Jurkat, Clone E6-1 (cell line): ENCODE data around the gene SESN3.
A peak's percentile ranks its signal among the peaks of the same experiment; 100 is the strongest.
"Not testable (repeated sequence)": the region's sequence is repeated elsewhere in the genome, so short reads cannot be mapped to it uniquely, and the experiment has no call there.

ENCODE experiments used
- DNase-seq: peaks from one replicate; pipeline ENCODE4 v3.0.0-alpha.2; 2011; ENCODE audit warnings: low read depth, low spot score
- H3K4me3 ChIP-seq: 2 replicates; pipeline ENCODE4 v1.5.1; 2011; ENCODE audit warnings: mild to moderate bottlenecking, low read length, control low read depth, moderate library complexity

SESN3 gene

DNA sequence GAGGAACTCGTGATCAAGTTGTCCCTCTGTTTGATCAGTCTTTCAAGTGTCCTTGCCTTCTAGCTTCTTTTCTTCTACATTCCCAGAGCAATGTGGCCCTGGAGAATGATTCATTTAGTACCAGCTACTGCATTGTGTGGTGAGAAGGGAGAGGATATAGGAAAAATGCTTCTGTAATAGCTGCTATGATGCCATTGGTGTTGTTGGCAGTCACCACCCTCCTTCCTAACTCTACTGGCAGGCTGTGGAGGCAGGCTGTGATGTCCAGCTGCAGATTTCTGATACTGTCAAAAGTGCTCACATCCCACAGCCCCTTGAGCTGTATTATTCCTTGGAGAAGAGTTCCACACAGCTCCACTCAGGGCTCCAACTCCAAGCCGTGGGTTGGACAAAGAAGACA, 88.6 kb downstream of the SESN3 start:
- no peak for DNase-seq
- H3K4me3 ChIP-seq, result no peak overlapping the region

DNA sequence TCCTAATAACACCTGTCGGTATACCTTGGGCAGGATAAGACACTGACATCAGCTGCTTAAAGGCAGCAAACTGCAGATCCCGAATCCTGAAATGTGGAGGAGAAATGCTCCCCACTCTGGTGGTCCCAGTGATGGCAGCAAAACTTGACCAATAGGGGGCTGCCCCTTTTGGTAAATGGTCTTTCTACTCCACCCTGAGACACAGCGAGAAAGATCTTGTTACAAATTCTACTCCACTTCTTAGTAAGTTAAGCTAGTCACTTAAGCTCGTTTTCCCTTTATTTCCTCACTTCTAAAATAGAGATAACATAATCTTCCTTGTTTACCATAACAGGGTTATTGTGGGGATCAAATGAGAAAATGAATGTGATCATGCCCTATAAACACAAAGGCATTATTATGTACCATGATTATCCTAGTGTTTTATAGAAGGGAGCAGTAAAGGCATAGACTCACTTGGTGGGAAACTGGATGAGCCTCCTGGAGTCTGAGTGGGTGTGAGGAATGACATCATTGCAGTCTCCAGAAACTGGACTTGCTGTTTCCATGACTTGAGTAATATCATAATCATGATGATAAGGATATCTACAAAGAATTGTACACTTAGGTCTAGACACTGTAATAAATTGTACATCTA, 90.5 kb downstream of the SESN3 start:
- DNase-seq, result no peak
- no peak overlapping the region for H3K4me3 ChIP-seq

DNA sequence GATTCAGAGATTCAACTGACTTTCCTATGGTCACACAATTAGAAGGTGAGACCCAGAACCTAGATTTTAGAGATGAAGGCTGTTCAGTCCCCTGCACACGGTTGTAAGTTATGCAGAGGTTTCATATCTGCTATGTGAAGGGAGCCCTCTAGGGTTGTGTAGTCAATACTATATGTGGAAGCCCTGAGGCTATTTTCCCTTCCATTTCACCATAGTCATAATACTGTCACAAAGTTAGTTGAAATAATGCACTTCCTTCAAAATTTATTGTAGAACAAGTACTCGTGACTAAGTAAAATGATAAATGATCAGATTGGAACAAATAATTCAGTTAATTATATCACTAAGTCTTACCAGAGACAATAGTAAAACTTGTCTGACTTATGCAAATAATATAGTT, 92.6 kb downstream of the SESN3 start:
- no peak overlapping the region for H3K4me3 ChIP-seq
- DNase-seq, result no peak

DNA sequence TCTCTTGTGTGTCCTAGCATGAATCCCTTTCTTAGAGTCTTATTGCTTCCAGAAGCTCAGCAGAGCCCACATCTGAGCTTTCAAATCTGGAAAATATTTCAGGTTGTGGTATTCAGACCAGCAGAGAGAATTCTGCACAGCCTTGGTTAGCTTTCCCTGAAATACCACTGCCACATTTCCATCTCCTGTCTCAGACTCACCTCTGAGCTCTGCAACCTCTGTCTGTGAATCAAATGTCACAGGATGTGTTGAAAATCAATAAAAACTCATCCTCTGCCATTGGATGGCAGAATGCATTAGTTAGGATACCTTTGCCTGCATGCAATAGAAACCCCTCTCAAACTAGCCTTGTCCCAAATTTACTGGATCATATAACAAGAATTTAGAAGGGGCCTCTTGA, 93.7 kb downstream of the SESN3 start:
- no peak for DNase-seq
- no peak overlapping the region for H3K4me3 ChIP-seq

DNA sequence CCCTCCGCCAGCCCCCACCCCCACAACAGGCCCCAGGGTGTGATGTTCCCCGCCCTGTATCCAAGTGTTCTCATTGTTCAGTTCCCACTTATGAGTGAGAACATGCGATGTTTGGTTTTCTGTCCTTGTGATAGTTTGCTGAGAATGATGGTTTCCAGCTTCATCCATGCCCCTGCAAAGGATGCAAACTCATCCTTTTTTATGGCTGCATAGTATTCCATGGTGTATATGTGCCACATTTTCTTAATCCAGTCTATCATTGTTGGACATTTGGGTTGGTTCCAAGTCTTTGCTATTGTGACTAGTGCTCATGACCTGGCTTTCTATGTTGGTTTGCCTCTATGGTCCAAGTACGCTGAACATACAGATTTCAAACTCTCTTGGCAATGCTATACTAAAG, 94.3 kb downstream of the SESN3 start:
- DNase-seq, H3K4me3 ChIP-seq: not testable (repeated sequence)

DNA sequence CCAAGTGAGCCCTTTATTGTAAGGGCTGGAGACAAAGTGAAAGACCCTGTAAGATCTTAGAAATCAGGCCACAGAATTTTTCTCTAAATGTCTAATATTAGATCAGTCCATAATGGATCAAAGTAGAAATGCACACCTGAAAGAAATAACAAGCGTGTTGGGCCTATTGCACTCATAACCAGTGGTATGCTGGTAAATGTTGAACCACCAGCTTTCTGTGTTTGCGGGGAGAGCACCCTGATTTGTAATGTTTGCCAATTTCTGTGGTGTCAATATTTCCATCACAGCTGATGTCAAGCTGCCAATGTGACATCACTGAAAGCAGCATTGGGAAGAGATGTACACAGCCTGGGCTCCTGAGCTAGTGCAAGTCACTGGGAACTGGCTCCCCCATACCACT, 95.1 kb downstream of the SESN3 start:
- H3K4me3 ChIP-seq, result no peak overlapping the region
- no peak for DNase-seq

DNA sequence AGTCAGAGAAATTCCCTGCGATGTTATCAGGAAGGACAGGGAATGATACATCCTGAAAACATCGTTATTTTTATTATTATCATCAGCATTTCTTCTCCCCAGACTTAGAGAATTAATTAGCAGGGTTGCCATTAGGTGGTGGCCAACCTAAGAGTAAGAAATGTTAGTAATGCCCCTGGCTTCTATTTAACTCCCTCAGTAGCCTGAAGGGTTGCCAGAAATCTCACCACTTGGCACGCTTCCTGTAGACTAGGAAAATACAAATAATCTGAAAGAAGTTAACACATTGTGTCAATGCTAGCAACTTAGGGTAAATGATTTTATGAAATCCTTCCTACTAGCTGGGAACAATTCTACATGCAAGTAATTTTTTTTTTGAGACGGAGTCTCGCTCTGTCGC, 95.8 kb downstream of the SESN3 start:
- no peak overlapping the region for H3K4me3 ChIP-seq
- no peak for DNase-seq

DNA sequence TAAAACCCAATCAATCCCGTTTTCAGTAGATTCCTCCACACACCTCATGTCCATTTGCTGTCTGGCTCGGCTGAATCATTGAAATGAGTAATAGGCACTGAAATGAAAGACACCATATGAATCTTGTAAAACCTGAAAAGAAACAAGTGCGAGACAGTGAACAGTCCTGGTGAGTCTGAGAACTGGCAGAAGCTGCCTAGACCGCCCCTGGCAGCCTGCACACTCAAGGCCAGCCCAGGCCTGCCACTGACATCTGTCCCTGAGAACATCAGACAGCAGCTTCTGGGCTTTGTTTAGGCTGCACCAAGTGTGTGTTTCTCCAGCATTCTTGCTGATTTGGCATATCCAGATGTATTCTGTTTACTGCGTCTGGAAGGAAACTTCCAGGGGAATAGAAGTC, 96.5 kb downstream of the SESN3 start:
- no peak overlapping the region for H3K4me3 ChIP-seq
- DNase-seq, result no peak

DNA sequence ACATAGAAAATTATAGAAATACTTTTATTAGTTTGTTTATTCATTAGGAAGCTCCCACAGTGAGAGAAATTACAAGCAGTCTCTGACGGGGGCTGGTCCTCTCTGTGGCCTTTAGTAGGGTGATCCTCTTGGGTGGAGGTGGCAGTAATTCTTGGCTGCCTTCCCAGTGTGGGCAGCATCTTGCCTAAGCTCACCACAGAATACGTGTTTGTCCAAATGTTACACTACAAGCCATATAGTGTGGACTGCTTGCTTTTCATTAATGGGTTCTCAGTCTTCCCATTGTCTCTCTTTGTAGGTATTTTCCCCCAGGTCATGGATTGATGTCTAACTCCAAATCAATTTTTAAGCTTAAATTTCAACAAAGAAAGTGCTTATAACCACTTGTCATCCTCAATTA, 98.0 kb downstream of the SESN3 start:
- H3K4me3 ChIP-seq, result no peak overlapping the region
- no peak for DNase-seq

DNA sequence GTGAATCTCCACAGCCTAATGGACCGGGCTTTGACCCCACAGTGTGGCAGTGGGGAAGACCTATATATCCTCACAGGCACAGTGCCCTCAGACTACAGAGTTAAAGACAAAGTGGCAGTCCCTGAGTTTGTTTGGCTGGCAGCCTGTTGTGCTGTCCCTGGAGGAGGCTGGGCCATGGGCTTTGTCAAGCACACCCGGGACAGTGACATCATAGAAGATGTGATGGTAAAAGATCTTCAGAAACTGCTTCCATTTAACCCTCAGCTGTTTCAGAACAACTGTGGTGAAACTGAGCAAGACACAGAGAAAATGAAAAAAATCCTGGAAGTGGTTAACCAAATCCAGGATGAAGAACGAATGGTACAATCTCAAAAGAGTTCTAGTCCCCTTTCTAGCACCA, 102.4 kb downstream of the SESN3 start:
- peak; percentile 32 for DNase-seq
- H3K4me3 ChIP-seq, result no peak overlapping the region

DNA sequence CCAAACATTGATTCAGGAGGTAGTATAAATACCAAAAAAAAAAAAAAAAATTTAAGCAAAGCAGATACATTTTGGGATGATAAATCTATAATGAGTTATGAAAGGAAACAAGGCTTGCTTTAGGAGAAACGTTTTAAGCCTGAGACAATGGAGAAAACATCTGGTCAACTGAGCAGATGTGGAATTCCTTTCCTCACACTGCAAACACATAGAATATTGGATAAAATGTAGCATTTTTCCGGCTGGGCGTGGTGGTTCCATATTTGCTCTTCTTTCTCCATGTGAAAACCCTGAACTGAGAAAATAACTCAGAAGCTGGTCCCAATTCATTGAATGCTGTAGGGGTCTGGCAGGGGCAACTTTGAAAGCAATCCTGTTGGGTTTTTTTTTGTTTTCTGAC, 107.4 kb downstream of the SESN3 start:
- DNase-seq, result no peak
- no peak overlapping the region for H3K4me3 ChIP-seq

DNA sequence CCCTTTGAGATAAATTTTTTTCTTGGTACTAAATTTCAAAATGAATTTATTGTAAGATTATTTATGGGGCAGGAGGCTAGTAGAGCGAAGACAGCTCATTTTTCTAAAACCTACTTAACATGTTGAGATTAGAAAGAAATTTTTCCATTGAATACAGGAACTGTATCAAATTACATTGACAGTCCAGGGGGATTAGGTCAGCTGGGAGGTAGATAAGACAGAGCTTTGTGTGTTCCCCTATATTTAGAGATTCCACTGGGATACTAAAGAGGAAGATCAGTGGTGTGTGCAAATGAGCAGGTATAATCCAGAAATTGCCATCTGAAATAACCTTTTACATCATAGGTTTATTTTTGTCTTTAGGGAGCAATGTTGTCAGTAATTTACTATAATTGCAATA, 109.3 kb downstream of the SESN3 start:
- DNase-seq, result no peak
- no peak overlapping the region for H3K4me3 ChIP-seq

DNA sequence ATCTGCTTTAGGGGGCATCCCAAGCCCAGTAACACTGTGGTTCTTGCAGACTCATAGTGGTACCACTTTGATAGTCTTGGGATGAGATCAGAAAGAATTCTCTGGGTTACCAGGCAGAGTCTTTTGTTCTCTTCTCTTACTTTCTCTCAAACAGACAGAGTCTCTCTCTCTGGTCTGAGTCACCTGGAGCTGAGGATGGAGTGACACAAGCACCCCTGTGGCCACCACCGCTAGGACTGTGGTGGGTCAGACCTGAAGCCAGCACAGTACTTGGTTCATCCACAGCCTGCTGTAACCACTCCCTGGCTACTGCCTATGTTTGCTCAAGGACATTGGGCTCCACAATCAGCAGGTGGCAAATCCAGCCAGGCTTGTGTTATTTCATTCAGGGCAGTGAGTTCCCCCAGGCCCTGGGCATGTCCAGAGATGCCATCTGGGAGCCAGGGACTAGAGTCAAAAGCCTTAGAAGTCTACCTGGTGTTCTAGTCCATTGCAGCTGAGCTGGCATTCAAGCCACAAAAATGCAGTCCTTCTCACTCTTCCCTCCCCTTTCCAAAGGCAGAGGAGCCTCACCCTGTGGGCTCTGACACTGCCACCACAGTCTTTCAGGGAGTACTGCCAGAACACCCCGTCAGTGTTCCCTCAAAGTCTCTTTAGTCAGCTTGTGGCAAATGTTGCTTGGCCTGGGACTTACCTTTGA, 111.5 kb downstream of the SESN3 start:
- no peak for DNase-seq
- H3K4me3 ChIP-seq, result no peak overlapping the region

DNA sequence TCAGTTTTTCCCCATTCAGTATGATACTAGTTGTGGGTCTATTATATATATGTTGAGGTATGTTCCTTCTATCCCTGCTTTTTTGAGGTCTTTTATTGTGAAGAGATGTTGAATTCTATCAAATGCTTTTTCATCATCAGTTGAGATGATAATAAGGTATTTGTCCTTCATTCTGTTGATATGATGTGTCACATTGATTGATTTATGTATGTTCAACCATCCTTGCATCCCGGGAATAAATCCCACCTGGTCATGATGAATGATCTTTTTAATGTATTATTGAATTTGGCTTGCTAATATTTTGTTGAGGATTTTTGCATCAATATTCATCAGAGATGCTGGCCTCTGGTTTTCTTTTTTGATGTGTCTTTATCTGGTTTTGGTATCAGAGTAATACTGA, 115.4 kb downstream of the SESN3 start:
- no peak overlapping the region for H3K4me3 ChIP-seq
- DNase-seq, result no peak
